GM23338 (cell line): ENCODE results near the gene ZNF823. TPM values are rescaled to one million over a fixed set of nuclear protein-coding genes. Genes with fewer than 3 reads are reported as not detected.

ENCODE experiments used
- ATAC-seq: fragments of 200-7000 bp; cut with Tn5 transposase; 3 replicates; pipeline ENCODE4 v1.9.1; 2020
- DNase-seq: peaks from one replicate; pipeline ENCODE4 v3.0.0-alpha.2; 2015; ENCODE audit warnings: low spot score
- H2AFZ ChIP-seq: fragments of 200-600 bp; sonication (generic); 2 replicates; pipeline ENCODE4 v1.8.0; 2016; ENCODE audit warnings: antibody characterized with exemption, mild to moderate bottlenecking, moderate library complexity
- H3F3A ChIP-seq: fragments of 200-600 bp; sonication (generic); replicated peaks from 2 replicates; pipeline ENCODE4 v1.8.0; 2017; ENCODE audit warnings: antibody characterized with exemption, mixed run types, low read depth
- H3K27ac ChIP-seq: fragments of 200-600 bp; sonication (generic); 2 replicates; pipeline ENCODE4 v1.6.1; 2016; ENCODE audit warnings: low read depth
- H3K27me3 ChIP-seq: fragments of 200-600 bp; sonication (generic); 2 replicates; pipeline ENCODE4 v1.8.0; 2016; ENCODE audit warnings: mild to moderate bottlenecking, mixed run types, moderate library complexity; ENCODE audit not compliant: insufficient read depth
- H3K36me3 ChIP-seq: fragments of 200-600 bp; sonication (generic); 2 replicates; pipeline ENCODE4 v1.8.0; 2016; ENCODE audit warnings: mild to moderate bottlenecking; ENCODE audit not compliant: insufficient read depth
- H3K4me1 ChIP-seq: fragments of 200-600 bp; sonication (generic); 2 replicates; pipeline ENCODE4 v1.8.0; 2016; ENCODE audit warnings: mild to moderate bottlenecking, moderate library complexity; ENCODE audit not compliant: insufficient read depth
- H3K4me2 ChIP-seq: fragments of 200-600 bp; sonication (generic); 2 replicates; pipeline ENCODE4 v1.7.1; 2017; ENCODE audit warnings: mixed run types
- H3K4me3 ChIP-seq: fragments of 200-600 bp; sonication (generic); 2 replicates; pipeline ENCODE4 v1.6.1; 2016; ENCODE audit warnings: mixed run types
- H3K79me2 ChIP-seq: fragments of 200-600 bp; sonication (generic); replicated peaks from 2 replicates; pipeline ENCODE4 v1.8.0; 2017; ENCODE audit warnings: mild to moderate bottlenecking; ENCODE audit not compliant: insufficient read depth
- H3K9me2 ChIP-seq: fragments of 200-600 bp; sonication (generic); 2 replicates; pipeline ENCODE4 v1.8.0; 2017; ENCODE audit not compliant: insufficient read depth
- H4K20me1 ChIP-seq: fragments of 200-600 bp; sonication (generic); replicated peaks from 2 replicates; pipeline ENCODE4 v1.8.0; 2017; ENCODE audit warnings: mild to moderate bottlenecking; ENCODE audit not compliant: insufficient read depth
- H3K27ac Mint-ChIP-seq: 2 replicates; pipeline ENCODE4 v1.8.0; 2020; ENCODE audit warnings: inconsistent platforms, mild to moderate bottlenecking, moderate library complexity, mixed read lengths
- H3K27me3 Mint-ChIP-seq: 3 replicates; pipeline ENCODE4 v1.8.0; 2022; ENCODE audit warnings: low read depth, mild to moderate bottlenecking, moderate library complexity, mixed read lengths, inconsistent platforms; ENCODE audit not compliant: insufficient read depth, poor library complexity
- H3K36me3 Mint-ChIP-seq: 3 replicates; pipeline ENCODE4 v1.8.0; 2021; ENCODE audit warnings: low read depth, mild to moderate bottlenecking, inconsistent platforms, moderate library complexity, mixed read lengths
- H3K4me1 Mint-ChIP-seq: 3 replicates; pipeline ENCODE4 v1.8.0; 2020; ENCODE audit warnings: mild to moderate bottlenecking, inconsistent platforms, mixed read lengths
- H3K4me3 Mint-ChIP-seq: 3 replicates; pipeline ENCODE4 v1.8.0; 2021; ENCODE audit warnings: moderate library complexity, mild to moderate bottlenecking, inconsistent platforms, mixed read lengths
- H3K9me3 Mint-ChIP-seq: 3 replicates; pipeline ENCODE4 v1.8.0; 2020; ENCODE audit warnings: moderate library complexity, mild to moderate bottlenecking, inconsistent platforms, mixed read lengths
- CREB1 ChIP-seq: fragments of 250-450 bp; sonication (Bioruptor Pico); IDR thresholded peaks from 2 replicates; pipeline ENCODE4 v1.5.0; 2020; ENCODE audit warnings: low read depth, mild to moderate bottlenecking, moderate library complexity
- ETS1 ChIP-seq: IDR thresholded peaks from 2 replicates; pipeline ENCODE4 v1.6.1; 2016; ENCODE audit warnings: antibody characterized with exemption
- EZH2 ChIP-seq: fragments of 200-600 bp; sonication (generic); IDR thresholded peaks from one replicate; pipeline ENCODE4 v1.8.0; 2017; ENCODE audit warnings: antibody characterized with exemption, mild to moderate bottlenecking, low read depth; ENCODE audit not compliant: unreplicated experiment
- EZH2phosphoT487 ChIP-seq: fragments of 200-600 bp; sonication (generic); IDR thresholded peaks from one replicate; pipeline ENCODE4 v1.8.1; 2018; ENCODE audit warnings: antibody characterized with exemption; ENCODE audit not compliant: unreplicated experiment
- JUNB ChIP-seq: IDR thresholded peaks from one replicate; pipeline ENCODE4 v1.6.1; 2016; ENCODE audit warnings: antibody characterized with exemption; ENCODE audit not compliant: unreplicated experiment
- NANOG ChIP-seq: IDR thresholded peaks from 2 replicates; pipeline ENCODE4 v1.6.1; 2016; ENCODE audit warnings: antibody characterized with exemption, borderline replicate concordance
- POLR2AphosphoS5 ChIP-seq: IDR thresholded peaks from 2 replicates; pipeline ENCODE4 v1.6.1; 2016; ENCODE audit warnings: antibody characterized with exemption, low read depth
- STAT1 ChIP-seq: IDR thresholded peaks from one replicate; pipeline ENCODE4 v1.6.1; 2016; ENCODE audit warnings: antibody characterized with exemption; ENCODE audit not compliant: unreplicated experiment
- ZNF114 ChIP-seq: fragments of 250-450 bp; sonication (Bioruptor Pico); IDR thresholded peaks from 2 replicates; pipeline ENCODE4 v1.5.0; 2020; ENCODE audit warnings: mild to moderate bottlenecking, moderate library complexity
- ZNF331 ChIP-seq: fragments of 250-450 bp; sonication (Bioruptor Pico); IDR thresholded peaks from 2 replicates; pipeline ENCODE4 v1.5.0; 2020; ENCODE audit warnings: low read depth, mild to moderate bottlenecking, moderate library complexity
- polyA plus RNA-seq: library from polyadenylated mRNA; unstranded; fragments of >200 nt; fragmentation: Nextera tagmentation; extraction: Ambion mirVana; gene quantifications from 2 replicates; pipeline ENCODE4 v1.2.1, GENCODE V29; 2016
- total RNA-seq: library from RNA; depleted of rRNA; stranded (reverse); fragments of >200 nt; shearing (Covaris generic); gene quantifications from 2 replicates; pipeline ENCODE4 v1.2.3, GENCODE V29; 2014
- TF ChIP-seq, protein P1 (sequence below): fragments of 250-450 bp; sonication (Bioruptor Pico); IDR thresholded peaks from 2 replicates; pipeline ENCODE4 v1.5.0; 2020; ENCODE audit warnings: mild to moderate bottlenecking, moderate library complexity
- TF ChIP-seq, protein P2 (sequence below), 2 experiments: fragments of 200-600 bp in 1 of 2; sonication (generic) in 1 of 2; conservative IDR thresholded peaks; 2 replicates each; pipeline versions ENCODE4 v1.5.1 to v1.6.1; 2016 to 2017; ENCODE audit warnings: antibody characterized with exemption in 2 of 2, low read depth in 2 of 2, mild to moderate bottlenecking in 2 of 2, moderate library complexity in 1 of 2
- TF ChIP-seq, protein P3 (sequence below): IDR thresholded peaks from one replicate; pipeline ENCODE4 v1.6.1; 2018; ENCODE audit warnings: antibody characterized with exemption; ENCODE audit not compliant: unreplicated experiment

Gene ZNF823
- total and polyA plus RNA-seq, 2 experiments from 2014 or later: 1.3 to 3.0 TPM

DNA sequence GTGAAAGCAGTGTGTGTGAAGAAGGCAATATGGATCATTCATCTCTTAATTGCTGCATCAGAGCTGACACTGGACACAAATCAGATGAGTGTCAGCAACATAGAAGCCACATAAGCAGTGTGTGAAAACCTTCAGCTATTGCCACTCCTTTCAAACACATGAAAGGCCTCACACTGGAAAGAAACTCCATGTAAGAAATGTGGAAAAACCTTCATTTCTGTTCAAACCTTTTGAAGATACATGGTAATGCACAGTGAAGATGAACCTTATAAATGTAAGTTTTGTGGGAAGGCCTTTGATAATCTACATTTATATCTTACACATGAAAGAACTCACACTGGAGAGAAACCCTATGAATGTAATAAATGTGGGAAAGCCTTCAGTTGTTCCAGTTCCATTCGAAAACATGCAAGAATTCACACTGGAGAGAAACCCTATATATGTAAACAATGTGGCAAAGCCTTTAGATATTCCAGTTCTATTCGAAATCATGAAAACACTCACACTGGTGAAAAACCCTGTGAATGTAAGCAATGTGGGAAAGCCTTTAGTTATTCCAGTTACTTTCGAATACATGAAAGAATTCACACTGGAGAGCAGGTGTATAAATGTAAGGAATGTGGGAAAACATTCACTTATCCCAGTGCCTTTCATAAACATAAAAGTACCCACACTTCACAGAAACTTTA is 53.6 kb downstream of the ZNF823 start:
- Histone ChIP-seq H3K9me2 (peaks cover 3% of the 10 kb centered on the region; the same call in 1 of the 2 replicates), H3K4me1 (no peaks in the 10 kb centered on the region), H3K4me3 (no peak overlapping the region), H3K79me2 (peaks cover 4% of the 10 kb centered on the region; the same call in 1 of the 2 replicates), H3F3A (no peaks in the 10 kb centered on the region), H3K27ac (no peak overlapping the region), H3K4me2 (no peak overlapping the region), H2AFZ (no peak overlapping the region), H4K20me1 (no peaks in the 10 kb centered on the region), H3K36me3 (peaks cover 42% of the 10 kb centered on the region), H3K27me3 (no peaks in the 10 kb centered on the region)
- no peak for ATAC-seq
- peaks cover 93% of the 10 kb centered on the region for H3K36me3 Mint-ChIP-seq
- no peak overlapping the region for H3K4me3 Mint-ChIP-seq
- H3K27ac Mint-ChIP-seq: no peak overlapping the region
- H3K9me3 Mint-ChIP-seq: peaks cover 86% of the 10 kb centered on the region
- DNase-seq: no peak
- no peaks in the 10 kb centered on the region for H3K27me3 Mint-ChIP-seq
- H3K4me1 Mint-ChIP-seq: no peaks in the 10 kb centered on the region
- TF ChIP-seq EZH2phosphoT487 (no peak), STAT1 (no peak), POLR2AphosphoS5 (no peak), ETS1 (no peak), NANOG (no peak), EZH2 (no peak), ZNF331 (CRISPR knock-in tag) (no peak), JUNB (no peak), CREB1 (CRISPR knock-in tag) (no peak), ZNF114 (CRISPR knock-in tag) (no peak)
- TF ChIP-seq, protein P1, sequence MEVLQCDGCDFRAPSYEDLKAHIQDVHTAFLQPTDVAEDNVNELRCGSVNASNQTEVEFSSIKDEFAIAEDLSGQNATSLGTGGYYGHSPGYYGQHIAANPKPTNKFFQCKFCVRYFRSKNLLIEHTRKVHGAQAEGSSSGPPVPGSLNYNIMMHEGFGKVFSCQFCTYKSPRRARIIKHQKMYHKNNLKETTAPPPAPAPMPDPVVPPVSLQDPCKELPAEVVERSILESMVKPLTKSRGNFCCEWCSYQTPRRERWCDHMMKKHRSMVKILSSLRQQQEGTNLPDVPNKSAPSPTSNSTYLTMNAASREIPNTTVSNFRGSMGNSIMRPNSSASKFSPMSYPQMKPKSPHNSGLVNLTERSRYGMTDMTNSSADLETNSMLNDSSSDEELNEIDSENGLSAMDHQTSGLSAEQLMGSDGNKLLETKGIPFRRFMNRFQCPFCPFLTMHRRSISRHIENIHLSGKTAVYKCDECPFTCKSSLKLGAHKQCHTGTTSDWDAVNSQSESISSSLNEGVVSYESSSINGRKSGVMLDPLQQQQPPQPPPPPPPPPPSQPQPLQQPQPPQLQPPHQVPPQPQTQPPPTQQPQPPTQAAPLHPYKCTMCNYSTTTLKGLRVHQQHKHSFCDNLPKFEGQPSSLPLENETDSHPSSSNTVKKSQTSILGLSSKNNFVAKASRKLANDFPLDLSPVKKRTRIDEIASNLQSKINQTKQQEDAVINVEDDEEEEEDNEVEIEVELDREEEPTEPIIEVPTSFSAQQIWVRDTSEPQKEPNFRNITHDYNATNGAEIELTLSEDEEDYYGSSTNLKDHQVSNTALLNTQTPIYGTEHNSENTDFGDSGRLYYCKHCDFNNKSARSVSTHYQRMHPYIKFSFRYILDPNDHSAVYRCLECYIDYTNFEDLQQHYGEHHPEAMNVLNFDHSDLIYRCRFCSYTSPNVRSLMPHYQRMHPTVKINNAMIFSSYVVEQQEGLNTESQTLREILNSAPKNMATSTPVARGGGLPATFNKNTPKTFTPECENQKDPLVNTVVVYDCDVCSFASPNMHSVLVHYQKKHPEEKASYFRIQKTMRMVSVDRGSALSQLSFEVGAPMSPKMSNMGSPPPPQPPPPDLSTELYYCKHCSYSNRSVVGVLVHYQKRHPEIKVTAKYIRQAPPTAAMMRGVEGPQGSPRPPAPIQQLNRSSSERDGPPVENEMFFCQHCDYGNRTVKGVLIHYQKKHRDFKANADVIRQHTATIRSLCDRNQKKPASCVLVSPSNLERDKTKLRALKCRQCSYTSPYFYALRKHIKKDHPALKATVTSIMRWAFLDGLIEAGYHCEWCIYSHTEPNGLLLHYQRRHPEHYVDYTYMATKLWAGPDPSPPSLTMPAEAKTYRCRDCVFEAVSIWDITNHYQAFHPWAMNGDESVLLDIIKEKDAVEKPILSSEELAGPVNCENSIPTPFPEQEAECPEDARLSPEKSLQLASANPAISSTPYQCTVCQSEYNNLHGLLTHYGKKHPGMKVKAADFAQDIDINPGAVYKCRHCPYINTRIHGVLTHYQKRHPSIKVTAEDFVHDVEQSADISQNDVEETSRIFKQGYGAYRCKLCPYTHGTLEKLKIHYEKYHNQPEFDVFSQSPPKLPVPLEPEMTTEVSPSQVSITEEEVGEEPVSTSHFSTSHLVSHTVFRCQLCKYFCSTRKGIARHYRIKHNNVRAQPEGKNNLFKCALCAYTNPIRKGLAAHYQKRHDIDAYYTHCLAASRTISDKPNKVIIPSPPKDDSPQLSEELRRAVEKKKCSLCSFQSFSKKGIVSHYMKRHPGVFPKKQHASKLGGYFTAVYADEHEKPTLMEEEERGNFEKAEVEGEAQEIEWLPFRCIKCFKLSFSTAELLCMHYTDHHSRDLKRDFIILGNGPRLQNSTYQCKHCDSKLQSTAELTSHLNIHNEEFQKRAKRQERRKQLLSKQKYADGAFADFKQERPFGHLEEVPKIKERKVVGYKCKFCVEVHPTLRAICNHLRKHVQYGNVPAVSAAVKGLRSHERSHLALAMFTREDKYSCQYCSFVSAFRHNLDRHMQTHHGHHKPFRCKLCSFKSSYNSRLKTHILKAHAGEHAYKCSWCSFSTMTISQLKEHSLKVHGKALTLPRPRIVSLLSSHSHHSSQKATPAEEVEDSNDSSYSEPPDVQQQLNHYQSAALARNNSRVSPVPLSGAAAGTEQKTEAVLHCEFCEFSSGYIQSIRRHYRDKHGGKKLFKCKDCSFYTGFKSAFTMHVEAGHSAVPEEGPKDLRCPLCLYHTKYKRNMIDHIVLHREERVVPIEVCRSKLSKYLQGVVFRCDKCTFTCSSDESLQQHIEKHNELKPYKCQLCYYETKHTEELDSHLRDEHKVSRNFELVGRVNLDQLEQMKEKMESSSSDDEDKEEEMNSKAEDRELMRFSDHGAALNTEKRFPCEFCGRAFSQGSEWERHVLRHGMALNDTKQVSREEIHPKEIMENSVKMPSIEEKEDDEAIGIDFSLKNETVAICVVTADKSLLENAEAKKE (CRISPR knock-in tag): no peak
- TF ChIP-seq, protein P2, sequence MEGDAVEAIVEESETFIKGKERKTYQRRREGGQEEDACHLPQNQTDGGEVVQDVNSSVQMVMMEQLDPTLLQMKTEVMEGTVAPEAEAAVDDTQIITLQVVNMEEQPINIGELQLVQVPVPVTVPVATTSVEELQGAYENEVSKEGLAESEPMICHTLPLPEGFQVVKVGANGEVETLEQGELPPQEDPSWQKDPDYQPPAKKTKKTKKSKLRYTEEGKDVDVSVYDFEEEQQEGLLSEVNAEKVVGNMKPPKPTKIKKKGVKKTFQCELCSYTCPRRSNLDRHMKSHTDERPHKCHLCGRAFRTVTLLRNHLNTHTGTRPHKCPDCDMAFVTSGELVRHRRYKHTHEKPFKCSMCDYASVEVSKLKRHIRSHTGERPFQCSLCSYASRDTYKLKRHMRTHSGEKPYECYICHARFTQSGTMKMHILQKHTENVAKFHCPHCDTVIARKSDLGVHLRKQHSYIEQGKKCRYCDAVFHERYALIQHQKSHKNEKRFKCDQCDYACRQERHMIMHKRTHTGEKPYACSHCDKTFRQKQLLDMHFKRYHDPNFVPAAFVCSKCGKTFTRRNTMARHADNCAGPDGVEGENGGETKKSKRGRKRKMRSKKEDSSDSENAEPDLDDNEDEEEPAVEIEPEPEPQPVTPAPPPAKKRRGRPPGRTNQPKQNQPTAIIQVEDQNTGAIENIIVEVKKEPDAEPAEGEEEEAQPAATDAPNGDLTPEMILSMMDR (conservative IDR thresholded peaks at IDR 0.05; ENCODE audit: low read depth in 2 of 2): no peak
- TF ChIP-seq, protein P3, sequence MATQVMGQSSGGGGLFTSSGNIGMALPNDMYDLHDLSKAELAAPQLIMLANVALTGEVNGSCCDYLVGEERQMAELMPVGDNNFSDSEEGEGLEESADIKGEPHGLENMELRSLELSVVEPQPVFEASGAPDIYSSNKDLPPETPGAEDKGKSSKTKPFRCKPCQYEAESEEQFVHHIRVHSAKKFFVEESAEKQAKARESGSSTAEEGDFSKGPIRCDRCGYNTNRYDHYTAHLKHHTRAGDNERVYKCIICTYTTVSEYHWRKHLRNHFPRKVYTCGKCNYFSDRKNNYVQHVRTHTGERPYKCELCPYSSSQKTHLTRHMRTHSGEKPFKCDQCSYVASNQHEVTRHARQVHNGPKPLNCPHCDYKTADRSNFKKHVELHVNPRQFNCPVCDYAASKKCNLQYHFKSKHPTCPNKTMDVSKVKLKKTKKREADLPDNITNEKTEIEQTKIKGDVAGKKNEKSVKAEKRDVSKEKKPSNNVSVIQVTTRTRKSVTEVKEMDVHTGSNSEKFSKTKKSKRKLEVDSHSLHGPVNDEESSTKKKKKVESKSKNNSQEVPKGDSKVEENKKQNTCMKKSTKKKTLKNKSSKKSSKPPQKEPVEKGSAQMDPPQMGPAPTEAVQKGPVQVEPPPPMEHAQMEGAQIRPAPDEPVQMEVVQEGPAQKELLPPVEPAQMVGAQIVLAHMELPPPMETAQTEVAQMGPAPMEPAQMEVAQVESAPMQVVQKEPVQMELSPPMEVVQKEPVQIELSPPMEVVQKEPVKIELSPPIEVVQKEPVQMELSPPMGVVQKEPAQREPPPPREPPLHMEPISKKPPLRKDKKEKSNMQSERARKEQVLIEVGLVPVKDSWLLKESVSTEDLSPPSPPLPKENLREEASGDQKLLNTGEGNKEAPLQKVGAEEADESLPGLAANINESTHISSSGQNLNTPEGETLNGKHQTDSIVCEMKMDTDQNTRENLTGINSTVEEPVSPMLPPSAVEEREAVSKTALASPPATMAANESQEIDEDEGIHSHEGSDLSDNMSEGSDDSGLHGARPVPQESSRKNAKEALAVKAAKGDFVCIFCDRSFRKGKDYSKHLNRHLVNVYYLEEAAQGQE: no peak
